ENCODE measurements around the gene PPP1R11. TPM values are rescaled to one million over a fixed set of nuclear protein-coding genes. Genes with fewer than 3 reads are reported as not detected.

The PPP1R11 gene
- total RNA-seq, 4 donors from 2014 or later, result 27.1 to 45.5 (median 33.0) TPM

DNA sequence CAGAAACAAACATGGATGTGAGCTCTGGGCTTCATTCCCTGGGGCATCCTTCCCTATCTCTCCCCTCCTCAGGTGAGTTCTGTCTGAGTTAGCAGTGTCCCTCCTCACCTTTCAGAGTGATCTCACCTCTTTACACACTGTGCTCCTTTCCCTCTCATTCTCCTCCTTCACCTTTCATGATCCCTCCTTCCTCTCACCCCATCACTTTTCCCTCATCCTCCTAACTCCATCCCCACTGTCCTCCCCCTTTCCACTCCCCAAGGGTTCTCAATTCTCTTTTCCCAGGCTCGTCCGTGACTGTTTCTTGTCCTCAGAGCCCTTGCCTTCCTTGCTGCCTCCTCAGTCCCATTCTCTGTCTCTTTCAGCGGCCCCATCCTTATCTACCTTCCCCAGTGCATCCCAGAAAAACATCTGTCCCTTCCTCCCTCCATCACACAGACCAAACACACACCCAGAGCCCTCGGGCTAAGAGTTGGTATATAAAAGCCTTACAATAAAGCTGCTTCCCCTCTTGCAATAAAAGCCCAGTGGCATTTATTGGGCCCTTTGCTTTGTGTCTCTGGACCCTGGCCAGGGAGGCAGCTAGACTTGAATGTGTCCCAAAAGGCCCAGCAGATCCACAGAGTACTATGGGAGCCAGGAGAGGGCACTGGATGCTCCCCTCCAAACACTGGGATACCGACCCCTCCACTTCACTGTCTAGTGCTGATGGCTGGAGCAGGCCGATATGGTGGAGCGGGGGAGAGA is 6.7 kb downstream of the PPP1R11 start:
- TF ChIP-seq, protein P1, sequence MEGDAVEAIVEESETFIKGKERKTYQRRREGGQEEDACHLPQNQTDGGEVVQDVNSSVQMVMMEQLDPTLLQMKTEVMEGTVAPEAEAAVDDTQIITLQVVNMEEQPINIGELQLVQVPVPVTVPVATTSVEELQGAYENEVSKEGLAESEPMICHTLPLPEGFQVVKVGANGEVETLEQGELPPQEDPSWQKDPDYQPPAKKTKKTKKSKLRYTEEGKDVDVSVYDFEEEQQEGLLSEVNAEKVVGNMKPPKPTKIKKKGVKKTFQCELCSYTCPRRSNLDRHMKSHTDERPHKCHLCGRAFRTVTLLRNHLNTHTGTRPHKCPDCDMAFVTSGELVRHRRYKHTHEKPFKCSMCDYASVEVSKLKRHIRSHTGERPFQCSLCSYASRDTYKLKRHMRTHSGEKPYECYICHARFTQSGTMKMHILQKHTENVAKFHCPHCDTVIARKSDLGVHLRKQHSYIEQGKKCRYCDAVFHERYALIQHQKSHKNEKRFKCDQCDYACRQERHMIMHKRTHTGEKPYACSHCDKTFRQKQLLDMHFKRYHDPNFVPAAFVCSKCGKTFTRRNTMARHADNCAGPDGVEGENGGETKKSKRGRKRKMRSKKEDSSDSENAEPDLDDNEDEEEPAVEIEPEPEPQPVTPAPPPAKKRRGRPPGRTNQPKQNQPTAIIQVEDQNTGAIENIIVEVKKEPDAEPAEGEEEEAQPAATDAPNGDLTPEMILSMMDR (IDR thresholded peaks at IDR 0.05; ENCODE audit: low read depth), result no peak

DNA sequence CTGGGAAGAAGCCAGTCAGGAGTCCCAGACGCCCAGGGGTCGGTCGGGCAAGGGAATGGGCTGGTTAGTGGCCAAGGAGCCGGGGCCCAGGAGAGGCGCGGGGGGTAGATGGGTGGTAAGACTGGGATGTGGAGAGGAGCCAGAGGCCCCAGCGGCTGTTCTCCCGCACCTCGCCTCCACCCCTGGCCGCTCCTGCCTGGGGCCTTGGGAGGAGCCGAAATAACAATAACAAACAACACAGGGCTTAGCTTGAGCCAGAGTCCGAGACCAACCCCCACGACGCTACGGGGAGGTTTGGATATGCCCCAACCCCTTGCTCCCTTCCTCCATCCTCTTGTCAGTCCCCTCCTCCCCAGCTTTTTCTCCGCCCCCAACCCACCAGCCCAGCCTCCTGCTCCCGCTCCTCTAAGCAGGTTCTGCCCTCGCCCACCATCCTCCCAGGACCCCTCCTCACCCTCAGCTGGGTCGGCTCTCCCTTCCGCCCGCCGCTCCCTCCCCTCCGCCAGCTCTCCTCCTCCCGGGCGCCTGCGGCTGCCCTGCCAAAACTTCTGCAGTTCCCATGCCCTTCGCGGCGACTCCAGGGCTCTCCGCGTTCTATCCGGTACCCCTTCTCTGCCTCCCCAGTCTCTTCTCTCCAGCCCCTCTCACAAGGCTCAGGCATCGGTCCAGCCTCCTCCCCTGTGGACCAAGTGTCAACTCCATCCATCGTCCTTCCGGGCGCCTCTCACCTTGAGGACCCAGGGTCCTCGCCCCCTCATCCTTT is 7.5 kb downstream of the PPP1R11 start:
- TF ChIP-seq, protein P1 (IDR thresholded peaks at IDR 0.05; ENCODE audit: low read depth), result no peak

DNA sequence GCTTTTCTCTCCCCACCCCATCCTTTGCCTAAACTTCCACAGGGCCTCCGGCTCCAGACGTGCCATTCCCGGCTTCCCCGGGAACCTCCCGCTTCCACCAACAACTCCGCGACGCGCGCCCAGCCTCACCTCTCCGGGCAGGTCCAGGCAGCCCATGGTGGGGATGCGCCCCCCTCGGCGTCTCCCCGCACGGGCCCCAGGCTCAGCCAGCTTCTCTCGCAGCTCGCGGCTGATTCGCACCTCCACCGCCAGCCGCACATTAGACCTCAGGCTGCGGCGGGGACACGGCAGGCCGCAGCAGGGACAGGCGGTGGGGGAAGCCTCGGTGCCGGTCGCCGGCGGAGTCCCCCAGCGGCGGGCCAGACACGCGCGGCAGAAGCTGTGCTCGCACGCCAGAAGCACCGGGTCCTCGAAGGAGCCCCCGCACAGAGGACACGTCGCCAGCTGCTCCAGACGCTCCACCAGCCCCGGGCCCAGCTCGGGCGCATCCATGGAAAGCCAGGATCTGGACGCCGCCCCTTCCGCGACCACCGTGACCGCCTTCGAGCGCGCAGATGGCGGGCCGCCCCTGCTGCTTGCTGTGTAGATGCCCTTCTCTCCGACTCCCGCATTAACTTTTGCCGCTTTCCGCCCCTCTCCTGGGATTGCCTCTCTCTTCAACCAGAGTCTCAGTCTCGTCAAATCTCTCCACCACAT is 8.2 kb downstream of the PPP1R11 start, which contains the start of gene RNF39:
Gene RNF39 (minus strand): TSS at position 676 of the 696 bp plus-strand sequence. CDS start 184 bp downstream, at position 492.
- TF ChIP-seq, protein P1 (IDR thresholded peaks at IDR 0.05; ENCODE audit: low read depth), result no peak

DNA sequence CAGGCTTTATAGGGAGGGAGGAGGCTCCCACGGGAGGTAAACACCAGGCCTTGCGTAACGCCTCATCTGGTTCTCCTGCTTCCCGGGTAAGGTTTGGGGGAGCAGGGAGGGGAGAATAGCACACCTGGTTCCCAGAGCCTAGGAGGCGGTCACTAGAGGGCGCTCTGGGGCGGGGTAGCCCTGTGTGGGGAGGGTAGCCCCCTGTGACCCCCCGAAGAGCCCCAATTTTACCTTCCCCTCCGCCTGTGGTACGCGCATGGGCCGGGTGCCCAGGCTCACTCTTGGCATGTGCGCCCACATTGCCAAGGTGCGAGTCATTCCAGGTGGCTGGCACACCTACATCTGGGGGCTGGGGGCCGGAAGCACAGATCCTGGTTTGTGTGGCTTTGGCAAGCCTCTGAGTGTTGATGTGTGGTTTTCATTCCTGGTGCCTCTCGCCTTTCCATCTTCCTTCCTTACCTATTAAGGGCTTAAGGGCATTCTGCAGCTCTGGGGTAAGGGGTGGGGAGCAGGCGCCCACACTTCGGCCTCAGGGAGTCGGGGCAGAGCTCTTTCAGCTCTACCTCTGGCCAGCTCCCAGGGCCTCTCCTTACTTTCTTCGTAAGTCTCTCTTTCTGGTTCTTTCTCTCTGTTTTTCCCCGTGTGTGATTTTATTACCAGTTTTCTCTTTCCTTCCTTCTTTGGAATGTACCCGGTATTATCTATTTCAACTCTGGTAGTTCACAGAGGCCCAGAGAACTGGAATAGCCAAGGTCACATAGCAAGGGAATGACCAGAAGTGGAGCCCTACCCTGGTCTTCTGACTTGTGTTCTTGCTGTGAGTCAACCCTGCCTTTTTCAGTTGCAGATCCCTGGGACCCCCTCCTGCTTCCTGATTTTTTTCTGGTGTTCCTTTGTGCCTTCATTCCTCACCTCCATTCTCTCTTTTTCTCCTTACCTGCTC is 9.1 kb downstream of the PPP1R11 start:
- TF ChIP-seq, protein P1 (IDR thresholded peaks at IDR 0.05; ENCODE audit: low read depth), result no peak

DNA sequence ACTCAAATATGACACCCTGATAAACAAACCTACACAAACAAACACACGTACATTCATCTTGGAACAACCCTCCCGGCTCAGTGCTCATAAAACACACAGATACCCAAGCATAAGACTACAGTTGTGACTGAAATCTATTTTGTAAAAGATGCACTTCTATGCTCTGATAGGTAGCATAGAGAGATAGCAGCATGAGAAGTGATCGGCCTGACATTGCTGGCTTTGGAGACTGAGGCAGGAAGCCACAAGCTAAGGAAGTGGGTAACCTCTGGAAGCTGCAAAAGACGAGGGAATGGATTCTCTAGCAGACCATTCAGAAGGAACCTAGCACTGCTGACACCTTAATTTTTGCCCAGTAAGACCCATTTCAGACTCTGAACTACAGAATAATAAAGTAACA is 10.2 kb downstream of the PPP1R11 start:
- TF ChIP-seq, protein P1 (IDR thresholded peaks at IDR 0.05; ENCODE audit: low read depth), result no peak

DNA sequence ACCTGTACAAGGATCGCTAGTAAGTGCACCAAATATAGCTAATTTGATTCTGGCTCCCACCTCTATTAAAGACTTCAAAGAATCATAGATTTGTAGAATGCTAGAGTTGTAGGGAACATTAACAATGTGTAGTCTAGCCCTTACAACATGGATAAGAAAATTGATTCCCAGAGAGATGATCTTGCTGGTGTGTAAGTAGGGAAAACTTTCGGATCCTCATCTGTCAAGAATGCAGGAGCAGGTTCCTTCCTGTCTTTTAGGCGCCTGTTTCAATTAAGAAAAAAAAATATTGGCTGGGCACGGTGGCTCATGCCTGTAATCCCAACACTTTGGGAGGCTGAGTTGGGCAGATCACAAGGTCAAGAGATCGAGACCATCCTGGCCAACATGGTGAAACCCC is 20.9 kb downstream of the PPP1R11 start:
- TF ChIP-seq, protein P1 (IDR thresholded peaks at IDR 0.05; ENCODE audit: low read depth), result no peak
